ENCODE data around the gene NOL8. TPM values are rescaled to one million over a fixed set of nuclear protein-coding genes. Genes with fewer than 3 reads are reported as not detected.
A peak's percentile ranks its signal among the peaks of the same experiment; 100 is the strongest.

Gene NOL8
- total and polyA plus RNA-seq, 2 donors (not counting 1 experiment from before 2014, with no cell fraction given): 19.9 to 91.0 TPM

DNA sequence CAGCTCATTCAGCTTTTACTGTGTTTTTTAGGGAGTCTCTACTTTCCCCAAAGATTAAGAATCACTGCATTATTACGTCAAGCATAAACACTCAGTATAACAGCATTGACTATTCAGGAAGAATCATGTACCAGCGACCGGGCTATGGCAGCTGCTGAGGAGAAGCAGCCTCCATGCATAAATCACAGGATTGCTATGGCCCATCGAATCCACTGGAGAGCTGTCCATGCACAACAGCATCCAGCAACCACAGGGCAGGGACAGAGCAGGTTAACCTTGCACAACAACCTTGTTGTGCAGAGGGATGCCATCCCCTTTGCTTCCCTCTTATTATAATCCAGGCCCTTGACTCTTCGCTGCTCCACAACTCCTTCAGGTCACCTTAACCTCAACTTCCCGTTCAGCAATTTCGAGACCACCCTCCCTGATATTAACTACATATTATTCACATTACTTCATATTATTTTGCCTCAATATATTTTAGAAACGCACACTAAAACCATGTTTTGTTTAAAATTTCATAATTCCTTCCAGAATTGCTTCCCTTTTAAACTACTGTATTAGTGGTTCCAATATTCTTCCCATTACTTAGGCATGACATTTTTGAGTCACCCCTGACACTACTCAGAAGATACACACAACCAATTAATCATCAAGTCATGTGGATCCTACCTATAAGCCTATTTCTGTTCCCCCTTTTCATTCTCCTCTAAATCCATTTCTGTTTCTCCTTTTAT, 32.6 kb downstream of the NOL8 start:
- Histone ChIP-seq H4K20me1 (ENCODE audit: control insufficient read depth, insufficient read depth, low read length, poor library complexity, severe bottlenecking) (no peaks in the 10 kb centered on the region), H3K9ac (ENCODE audit: low read length) (peak overlapping the region; percentile 74), H3K79me2 (ENCODE audit: control insufficient read depth, insufficient read depth, low read length) (peaks cover 37% of the 10 kb centered on the region), H3K4me2 (replicated peaks; ENCODE audit: low read depth, low read length, poor library complexity, severe bottlenecking) (peak overlapping the region; percentile 74), H3K4me3 (ENCODE audit: control extremely low read depth in 1 of 5, extremely low read depth in 1 of 5, insufficient read depth in 1 of 5, low read depth in 2 of 5, low read length in 4 of 5) (peak overlapping the region; percentile 74 to 92 (median 87)), H2AFZ (ENCODE audit: insufficient read depth, low read depth, low read length, poor library complexity, severe bottlenecking) (peak overlapping the region; percentile 79), H3K27me3 (replicated peaks in 1 of 4; ENCODE audit: control extremely low read depth in 1 of 4, control insufficient read depth in 3 of 4, insufficient read depth in 4 of 4, low read length in 3 of 4) (no peaks in the 10 kb centered on the region), H3K4me1 (ENCODE audit: control insufficient read depth in 2 of 2, insufficient read depth in 2 of 2, low read length in 2 of 2) (peaks cover 21 to 24% of the 10 kb centered on the region in 2 donors), H3K36me3 (replicated peaks in 1 of 2; ENCODE audit: control extremely low read depth in 1 of 2, control insufficient read depth in 1 of 2, extremely low read depth in 1 of 2, insufficient read depth in 2 of 2, low read length in 1 of 2) (peaks cover 2 to 16% of the 10 kb centered on the region in 2 experiments), H3K27ac (ENCODE audit: low read length in 2 of 2) (peak overlapping the region in 1 of 2 donors; percentile 79), H3K9me3 (ENCODE audit: control extremely low read depth in 1 of 3, control insufficient read depth in 2 of 3, insufficient read depth in 1 of 3, low read length in 2 of 3) (peaks cover 0 to 3% (median 0%) of the 10 kb centered on the region in 3 donors)
- ATAC-seq (ENCODE audit: low read depth): no peak
- WGBS (ENCODE audit: insufficient coverage): 45% methylated on average over 8 of the region's 8 CpGs
- H3K9me3 Mint-ChIP-seq (ENCODE audit: insufficient read depth): no peaks in the 10 kb centered on the region
- no peaks in the 10 kb centered on the region for H3K27me3 Mint-ChIP-seq
- intact Hi-C loops (cut with micrococcal nuclease): loop anchor here (1.0 kb wide), 2 partner anchors 33 to 177 kb away; partner anchors contain the start of genes CENPP, NOL8 and SPTLC1
- TF ChIP-seq, protein P1, sequence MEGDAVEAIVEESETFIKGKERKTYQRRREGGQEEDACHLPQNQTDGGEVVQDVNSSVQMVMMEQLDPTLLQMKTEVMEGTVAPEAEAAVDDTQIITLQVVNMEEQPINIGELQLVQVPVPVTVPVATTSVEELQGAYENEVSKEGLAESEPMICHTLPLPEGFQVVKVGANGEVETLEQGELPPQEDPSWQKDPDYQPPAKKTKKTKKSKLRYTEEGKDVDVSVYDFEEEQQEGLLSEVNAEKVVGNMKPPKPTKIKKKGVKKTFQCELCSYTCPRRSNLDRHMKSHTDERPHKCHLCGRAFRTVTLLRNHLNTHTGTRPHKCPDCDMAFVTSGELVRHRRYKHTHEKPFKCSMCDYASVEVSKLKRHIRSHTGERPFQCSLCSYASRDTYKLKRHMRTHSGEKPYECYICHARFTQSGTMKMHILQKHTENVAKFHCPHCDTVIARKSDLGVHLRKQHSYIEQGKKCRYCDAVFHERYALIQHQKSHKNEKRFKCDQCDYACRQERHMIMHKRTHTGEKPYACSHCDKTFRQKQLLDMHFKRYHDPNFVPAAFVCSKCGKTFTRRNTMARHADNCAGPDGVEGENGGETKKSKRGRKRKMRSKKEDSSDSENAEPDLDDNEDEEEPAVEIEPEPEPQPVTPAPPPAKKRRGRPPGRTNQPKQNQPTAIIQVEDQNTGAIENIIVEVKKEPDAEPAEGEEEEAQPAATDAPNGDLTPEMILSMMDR (IDR thresholded peaks at IDR 0.05): no peak
- TF ChIP-seq EZH2 (IDR thresholded peaks at IDR 0.05; ENCODE audit: borderline replicate concordance, insufficient read depth, low read depth, low read length, poor library complexity, severe bottlenecking): no peak
- DNase-seq: peak; percentile 15
- POLR2A ChIA-PET: interaction anchor here (0.6 to 1.4 kb wide), 2 partner anchors 33 to 1874 kb away, joined by 3 read pairs; partner anchors contain the start of genes CENPP and NOL8
- peak overlapping the region; percentile 96 for H3K4me3 Mint-ChIP-seq
- H3K27ac Mint-ChIP-seq: peak overlapping the region; percentile 50
- H3K4me1 Mint-ChIP-seq: peaks cover 52% of the 10 kb centered on the region
- CTCF ChIA-PET: no interaction called here

DNA sequence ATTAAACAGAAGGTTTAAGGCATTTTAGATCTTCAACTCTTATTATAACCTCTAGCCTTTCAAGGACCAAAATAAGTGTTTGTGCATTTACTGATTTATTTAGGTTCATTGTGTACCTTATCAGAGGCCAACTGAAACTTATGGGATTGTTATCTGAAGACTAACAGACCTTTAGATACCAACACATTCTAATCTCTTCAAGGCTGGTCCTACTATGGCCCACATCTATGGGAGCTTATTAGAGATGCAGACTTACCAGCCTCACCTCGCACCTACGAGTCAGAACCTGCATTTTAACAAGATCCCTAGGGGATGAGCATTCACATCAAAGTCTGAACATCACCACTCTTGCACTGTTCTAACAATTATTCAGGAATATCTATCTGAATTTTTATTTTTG, 33.6 kb downstream of the NOL8 start:
- peaks cover 17 to 24% of the 10 kb centered on the region in 2 donors for H3K4me1 ChIP-seq (ENCODE audit: control insufficient read depth in 2 of 2, insufficient read depth in 2 of 2, low read length in 2 of 2)
- H3K27me3 Mint-ChIP-seq: no peaks in the 10 kb centered on the region
- peaks cover 0 to 3% (median 0%) of the 10 kb centered on the region in 3 donors for H3K9me3 ChIP-seq (ENCODE audit: control extremely low read depth in 1 of 3, control insufficient read depth in 2 of 3, insufficient read depth in 1 of 3, low read length in 2 of 3)
- no peak overlapping the region for H3K4me3 ChIP-seq (ENCODE audit: control extremely low read depth in 1 of 5, extremely low read depth in 1 of 5, insufficient read depth in 1 of 5, low read depth in 2 of 5, low read length in 4 of 5)
- TF ChIP-seq, protein P1 (IDR thresholded peaks at IDR 0.05): no peak
- no peak for TF ChIP-seq EZH2 (IDR thresholded peaks at IDR 0.05; ENCODE audit: borderline replicate concordance, insufficient read depth, low read depth, low read length, poor library complexity, severe bottlenecking)
- POLR2A ChIA-PET: interaction anchor here (0.6 to 1.4 kb wide), 3 partner anchors 17 to 1875 kb away, joined by 3 read pairs; partner anchors contain the start of genes CENPP and NOL8
- H3K9me3 Mint-ChIP-seq (ENCODE audit: insufficient read depth): no peaks in the 10 kb centered on the region
- H3K4me1 Mint-ChIP-seq: peaks cover 45% of the 10 kb centered on the region
- peaks cover 4 to 8% of the 10 kb centered on the region in 2 experiments for H3K36me3 ChIP-seq (replicated peaks in 1 of 2; ENCODE audit: control extremely low read depth in 1 of 2, control insufficient read depth in 1 of 2, extremely low read depth in 1 of 2, insufficient read depth in 2 of 2, low read length in 1 of 2)
- no peak overlapping the region for H3K27ac Mint-ChIP-seq
- intact Hi-C loops (cut with micrococcal nuclease): no loop called here
- H3K27ac ChIP-seq (ENCODE audit: low read length in 2 of 2): no peak overlapping the region
- no CpG with 5 or more reads among the region's 2 CpGs for WGBS (ENCODE audit: insufficient coverage)
- H3K4me3 Mint-ChIP-seq: peak overlapping the region; percentile 21
- DNase-seq (no peak), ATAC-seq (ENCODE audit: low read depth) (no peak)
- peaks cover 40% of the 10 kb centered on the region for H3K79me2 ChIP-seq (ENCODE audit: control insufficient read depth, insufficient read depth, low read length)
- no peak overlapping the region for H2AFZ ChIP-seq (ENCODE audit: insufficient read depth, low read depth, low read length, poor library complexity, severe bottlenecking)
- CTCF ChIA-PET: interaction anchor here (1.7 kb wide), 1 partner anchor 498 kb away, joined by 5 read pairs; no protein-coding TSS in a partner anchor
- no peaks in the 10 kb centered on the region for H3K27me3 ChIP-seq (replicated peaks in 1 of 4; ENCODE audit: control extremely low read depth in 1 of 4, control insufficient read depth in 3 of 4, insufficient read depth in 4 of 4, low read length in 3 of 4)
- no peak overlapping the region for H3K4me2 ChIP-seq (replicated peaks; ENCODE audit: low read depth, low read length, poor library complexity, severe bottlenecking)
- no peaks in the 10 kb centered on the region for H4K20me1 ChIP-seq (ENCODE audit: control insufficient read depth, insufficient read depth, low read length, poor library complexity, severe bottlenecking)
- H3K9ac ChIP-seq (ENCODE audit: low read length): no peak overlapping the region
